ENCODE measurements around the gene YJEFN3.

DNA sequence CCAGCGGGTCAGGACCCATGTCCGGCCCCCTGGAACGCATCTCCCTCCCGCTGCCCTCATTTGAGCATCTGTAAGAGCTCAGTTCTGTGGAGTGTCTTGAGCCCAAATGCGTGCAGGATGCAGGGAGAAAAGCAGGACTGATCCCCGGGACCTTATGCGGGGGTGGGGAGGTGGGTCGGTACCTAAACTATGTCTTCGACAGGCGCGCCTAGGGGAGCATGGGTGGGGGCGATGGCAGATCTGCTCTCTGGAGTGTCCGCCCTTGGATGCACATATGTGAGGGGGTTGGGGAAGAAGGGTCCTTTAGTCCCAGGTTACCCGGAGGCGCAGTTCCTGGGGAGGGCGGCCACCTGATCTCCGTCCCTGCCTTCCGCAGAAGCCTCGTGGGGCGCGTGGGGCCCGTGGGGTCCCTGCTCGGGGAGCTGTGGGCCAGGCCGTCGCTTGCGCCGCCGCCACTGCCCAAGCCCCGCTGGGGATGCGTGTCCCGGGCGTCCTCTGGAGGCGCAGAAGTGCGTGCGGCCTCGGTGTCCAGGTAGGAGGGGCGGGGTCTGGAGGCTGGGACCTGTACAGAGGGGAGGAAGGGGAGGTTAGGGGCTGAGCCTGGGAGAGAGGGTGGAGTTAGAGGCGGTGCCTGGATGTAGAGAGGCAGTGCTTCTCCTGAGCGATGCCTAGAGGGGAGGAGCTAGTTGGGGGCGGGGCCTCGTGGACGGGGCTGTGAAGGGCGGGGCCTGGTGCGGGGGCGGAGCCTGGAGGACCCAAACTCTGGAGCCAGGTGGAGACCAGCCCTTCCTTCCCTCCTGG lies 12.2 kb downstream of the YJEFN3 start:
- TF ChIP-seq EZH2 (IDR thresholded peaks at IDR 0.05; ENCODE audit: borderline replicate concordance, low read length): no peak
- TF ChIP-seq, protein P1, sequence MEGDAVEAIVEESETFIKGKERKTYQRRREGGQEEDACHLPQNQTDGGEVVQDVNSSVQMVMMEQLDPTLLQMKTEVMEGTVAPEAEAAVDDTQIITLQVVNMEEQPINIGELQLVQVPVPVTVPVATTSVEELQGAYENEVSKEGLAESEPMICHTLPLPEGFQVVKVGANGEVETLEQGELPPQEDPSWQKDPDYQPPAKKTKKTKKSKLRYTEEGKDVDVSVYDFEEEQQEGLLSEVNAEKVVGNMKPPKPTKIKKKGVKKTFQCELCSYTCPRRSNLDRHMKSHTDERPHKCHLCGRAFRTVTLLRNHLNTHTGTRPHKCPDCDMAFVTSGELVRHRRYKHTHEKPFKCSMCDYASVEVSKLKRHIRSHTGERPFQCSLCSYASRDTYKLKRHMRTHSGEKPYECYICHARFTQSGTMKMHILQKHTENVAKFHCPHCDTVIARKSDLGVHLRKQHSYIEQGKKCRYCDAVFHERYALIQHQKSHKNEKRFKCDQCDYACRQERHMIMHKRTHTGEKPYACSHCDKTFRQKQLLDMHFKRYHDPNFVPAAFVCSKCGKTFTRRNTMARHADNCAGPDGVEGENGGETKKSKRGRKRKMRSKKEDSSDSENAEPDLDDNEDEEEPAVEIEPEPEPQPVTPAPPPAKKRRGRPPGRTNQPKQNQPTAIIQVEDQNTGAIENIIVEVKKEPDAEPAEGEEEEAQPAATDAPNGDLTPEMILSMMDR (conservative IDR thresholded peaks at IDR 0.05 in 1 of 2, IDR thresholded peaks at IDR 0.05 in 1 of 2; ENCODE audit: extremely low read depth in 1 of 2, insufficient read depth in 1 of 2, low read depth in 1 of 2, low read length in 2 of 2): no peak
